Right cardiac atrium (tissue), 5 donors: ENCODE results near the gene IL18. TPM values are rescaled to one million over a fixed set of nuclear protein-coding genes. Genes with fewer than 3 reads are reported as not detected.

Source experiments
- ATAC-seq, 2 donors: fragments of 200-7000 bp; cut with Tn5 transposase; one replicate each; pipeline versions ENCODE4 v1.8.0 to v1.9.1; 2020; ENCODE audit warnings: moderate library complexity in 2 of 2, mild to moderate bottlenecking in 1 of 2
- DNase-seq, 3 donors: peaks; one replicate each; pipeline ENCODE4 v3.0.0-alpha.2; 2020
- H3K27ac ChIP-seq: one replicate; pipeline ENCODE4 v1.5.1; 2013; ENCODE audit warnings: mild to moderate bottlenecking, low read length, control low read depth, moderate library complexity
- H3K27me3 ChIP-seq: one replicate; pipeline ENCODE4 v1.6.1; 2013; ENCODE audit not compliant: control insufficient read depth, insufficient read depth
- H3K4me1 ChIP-seq: one replicate; pipeline ENCODE4 v1.6.1; 2013; ENCODE audit warnings: low read length; ENCODE audit not compliant: control insufficient read depth, insufficient read depth
- H3K4me3 ChIP-seq: one replicate; pipeline ENCODE4 v1.5.1; 2013; ENCODE audit warnings: low read length, control low read depth
- H3K9me3 ChIP-seq: one replicate; pipeline ENCODE4 v1.6.1; 2013; ENCODE audit warnings: low read length; ENCODE audit not compliant: control insufficient read depth
- WGBS: extraction: QIAGEN DNeasy Blood & Tissue Kit; methylation state at CpG from one replicate; pipeline ENCODE4 v1.1.7; 2013; 5-methylcytosine and 5-hydroxymethylcytosine counted together
- intact Hi-C, 4 donors: fragments of 100-400 bp; cut with DNase I; formaldehyde crosslinking; loops; one replicate each; pipeline versions ENCODE4 v1.11.0 to v1.14.0; 2022 to 2023
- polyA plus RNA-seq: library from polyadenylated mRNA; stranded (reverse); fragments of 200-250 nt; gene quantifications from one replicate; pipeline ENCODE4 v1.2.3, GENCODE V29; 2013
- total RNA-seq, 4 donors: library from RNA; stranded (reverse); fragmentation: NEBNext Ultra II Directional; extraction: Animal tissue kit (Norgen Biotek cat#: 25700); gene quantifications; one replicate each; pipeline ENCODE4 v1.2.1, GENCODE V29; 2021
- donor health status: healthy with polysubstance abuse.
- donor health status: DM: no; HTN: yes; CAD: no.
- donor health status: DM: no; HTN: no; CAD: no.
- donor health status: DM: no; HTN: yes; CAD: no; lungs with severe emphysema.
- donor health status: DM: yes; HTN: yes; CAD: no.

The IL18 gene
- total and polyA plus RNA-seq, 5 donors: 2.9 to 4.9 (median 4.2) TPM

DNA sequence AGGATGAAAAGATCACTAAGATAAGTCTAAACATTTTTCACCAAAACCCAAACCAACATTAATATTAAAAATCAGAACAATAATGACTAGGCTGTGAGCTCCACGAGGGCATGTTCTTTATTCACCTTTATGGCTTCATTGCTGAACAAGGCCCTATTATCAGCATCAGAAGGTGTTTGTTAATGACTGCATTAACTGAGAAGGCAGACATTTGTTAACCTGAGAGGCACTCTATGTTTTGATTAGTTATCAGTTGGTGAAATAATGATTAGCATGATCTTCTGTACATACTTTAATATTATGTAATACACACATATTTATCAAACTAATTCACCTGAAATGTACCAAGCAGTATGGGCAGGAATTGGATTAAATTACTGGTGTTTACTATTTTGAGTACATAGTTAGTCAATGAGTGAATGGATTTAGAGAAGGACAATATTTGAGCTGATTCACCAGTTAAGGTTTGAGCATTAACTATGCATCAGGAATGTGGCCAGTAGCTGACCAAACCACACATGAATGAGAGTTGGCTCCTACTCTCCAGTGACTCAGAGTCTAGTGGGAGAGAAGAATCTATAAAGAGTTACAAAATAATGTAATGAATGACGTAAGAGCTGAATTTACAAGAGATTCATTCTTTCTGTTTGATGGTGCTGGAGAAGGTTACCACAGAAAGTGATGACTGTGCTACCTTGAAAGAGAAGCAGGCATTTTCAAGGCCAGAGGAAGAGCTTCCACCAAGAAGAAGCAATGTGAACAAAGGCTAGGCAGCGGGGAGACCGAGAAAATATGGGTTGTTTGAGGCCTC, 6.7 kb downstream of the IL18 start:
- intact Hi-C loops: no loop called here

DNA sequence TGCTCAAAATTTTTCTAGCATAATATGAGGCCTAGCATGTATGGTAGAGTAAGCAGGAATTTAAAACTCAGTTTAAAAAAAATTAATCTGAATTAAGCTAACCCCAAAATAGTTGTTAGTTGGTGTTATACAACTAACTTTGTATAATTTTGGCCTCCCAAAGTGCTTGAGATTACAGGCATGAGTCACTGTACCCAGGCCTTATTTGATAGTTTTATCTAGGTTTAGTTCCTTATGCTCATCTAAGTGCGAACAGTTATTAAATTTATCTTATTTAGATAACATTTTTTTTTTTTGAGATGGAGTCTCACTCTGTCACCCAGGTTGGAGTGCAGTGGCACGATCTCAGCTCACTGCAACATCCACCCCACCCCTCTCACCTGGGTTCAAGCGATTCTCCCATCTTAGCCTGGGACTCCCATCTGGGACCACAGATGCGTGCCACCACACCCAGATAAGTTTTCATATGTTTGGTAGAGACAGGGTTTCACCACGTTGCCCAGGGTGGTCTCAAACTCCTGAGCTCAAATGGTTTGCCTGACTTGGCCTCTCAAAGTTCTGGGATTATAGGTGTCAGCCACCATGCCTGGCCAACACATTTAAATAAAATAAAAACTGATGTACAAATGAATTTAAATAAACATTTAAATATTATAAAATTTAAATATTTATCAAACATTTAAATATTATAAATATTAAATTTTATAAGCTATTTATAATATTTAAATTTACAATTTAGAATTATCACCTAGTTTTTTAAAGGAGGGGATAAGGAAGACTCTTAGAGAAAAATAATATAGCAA, 7.5 kb downstream of the IL18 start:
- intact Hi-C loops: no loop called here
- Histone ChIP-seq H3K4me3 (no peak overlapping the region), H3K4me1 (peaks cover 2% of the 10 kb centered on the region), H3K27ac (no peak overlapping the region), H3K27me3 (no peaks in the 10 kb centered on the region), H3K9me3 (no peaks in the 10 kb centered on the region)
- no peak for DNase-seq
- no peak for ATAC-seq
- 69% methylated on average over 5 of the region's 5 CpGs for WGBS

More for the DNA sequence above, 6.7 kb downstream of the IL18 start:
- H3K27me3 ChIP-seq: no peaks in the 10 kb centered on the region
- H3K4me1 ChIP-seq: peaks cover 2% of the 10 kb centered on the region
- ATAC-seq: peak; percentile 70 to 83
- 80% methylated on average over 4 of the region's 4 CpGs for WGBS
- no peak for DNase-seq
- no peak overlapping the region for H3K27ac ChIP-seq
- no peaks in the 10 kb centered on the region for H3K9me3 ChIP-seq
- H3K4me3 ChIP-seq: no peak overlapping the region

DNA sequence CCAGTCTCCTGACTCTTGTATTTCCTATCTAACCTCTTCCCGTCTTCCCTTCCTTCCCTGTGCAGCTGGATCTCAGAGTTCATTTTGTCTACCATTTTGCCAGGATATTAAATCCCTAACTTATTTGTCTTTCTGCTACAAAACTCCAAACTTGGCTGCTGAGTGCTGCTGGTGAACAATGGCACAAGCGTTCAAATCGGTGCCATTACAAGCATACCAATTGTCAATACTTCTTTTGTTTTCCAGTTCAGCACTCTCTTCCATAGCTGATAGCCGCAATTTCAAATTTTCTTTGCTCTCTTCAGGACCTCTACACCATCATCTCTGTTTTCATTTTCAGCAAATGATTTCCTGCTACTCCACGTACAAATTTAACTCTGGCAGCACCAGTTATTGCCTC, 13.4 kb downstream of the IL18 start:
- no peak for ATAC-seq
- intact Hi-C loops: no loop called here
- Histone ChIP-seq H3K9me3 (no peaks in the 10 kb centered on the region), H3K27ac (no peak overlapping the region), H3K4me3 (no peak overlapping the region), H3K27me3 (no peaks in the 10 kb centered on the region), H3K4me1 (no peaks in the 10 kb centered on the region)
- DNase-seq: no peak
- 72% methylated on average over 5 of the region's 5 CpGs for WGBS

DNA sequence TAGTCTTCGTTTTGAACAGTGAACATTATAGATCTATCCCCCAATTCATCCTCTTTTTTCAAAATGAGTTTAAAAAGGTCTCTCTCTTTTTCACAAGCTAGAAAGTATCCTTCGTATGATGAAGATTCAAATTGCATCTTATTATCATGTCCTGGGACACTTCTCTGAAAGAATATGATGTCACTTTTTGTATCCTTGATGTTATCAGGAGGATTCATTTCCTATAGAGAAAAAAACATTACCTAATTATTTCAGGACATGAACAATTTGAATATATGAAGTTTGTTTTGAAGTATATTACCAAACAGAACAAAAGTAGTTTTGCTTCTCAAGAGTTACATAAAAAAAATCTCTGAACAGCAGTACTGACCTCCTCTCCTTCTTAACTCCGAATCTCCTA, 20.3 kb downstream of the IL18 start:
- H3K9me3 ChIP-seq: no peaks in the 10 kb centered on the region
- intact Hi-C loops: no loop called here
- no peak overlapping the region for H3K4me3 ChIP-seq
- H3K4me1 ChIP-seq: no peaks in the 10 kb centered on the region
- ATAC-seq: no peak
- WGBS: 83% methylated on average over 3 of the region's 3 CpGs
- DNase-seq: no peak
- no peaks in the 10 kb centered on the region for H3K27me3 ChIP-seq
- H3K27ac ChIP-seq: no peak overlapping the region

DNA sequence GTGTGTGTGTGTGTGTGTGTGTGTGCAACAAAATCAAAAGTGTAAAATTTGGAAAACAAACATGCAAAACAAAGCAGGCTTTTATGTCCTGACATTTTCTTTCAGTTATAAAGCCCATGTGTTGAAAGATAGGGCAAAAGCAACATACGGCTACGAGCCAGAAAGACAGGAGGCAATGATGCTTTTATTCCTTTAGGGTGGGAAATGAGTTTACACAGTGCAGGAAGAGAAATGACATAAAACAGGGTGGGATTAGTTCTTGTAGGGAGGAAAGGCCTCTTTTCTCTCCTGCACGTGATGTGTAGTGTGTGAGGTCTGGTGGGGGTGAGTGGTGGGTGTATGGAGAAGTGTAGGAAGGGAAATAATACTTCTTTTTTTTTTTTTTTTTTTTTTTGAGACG, 29.4 kb downstream of the IL18 start:
- intact Hi-C loops: no loop called here
- Histone ChIP-seq H3K27me3 (no peaks in the 10 kb centered on the region), H3K9me3 (no peaks in the 10 kb centered on the region), H3K4me1 (no peaks in the 10 kb centered on the region), H3K4me3 (no peak overlapping the region), H3K27ac (no peak overlapping the region)
- ATAC-seq: no peak
- DNase-seq: no peak
- 86% methylated on average over 3 of the region's 4 CpGs for WGBS

DNA sequence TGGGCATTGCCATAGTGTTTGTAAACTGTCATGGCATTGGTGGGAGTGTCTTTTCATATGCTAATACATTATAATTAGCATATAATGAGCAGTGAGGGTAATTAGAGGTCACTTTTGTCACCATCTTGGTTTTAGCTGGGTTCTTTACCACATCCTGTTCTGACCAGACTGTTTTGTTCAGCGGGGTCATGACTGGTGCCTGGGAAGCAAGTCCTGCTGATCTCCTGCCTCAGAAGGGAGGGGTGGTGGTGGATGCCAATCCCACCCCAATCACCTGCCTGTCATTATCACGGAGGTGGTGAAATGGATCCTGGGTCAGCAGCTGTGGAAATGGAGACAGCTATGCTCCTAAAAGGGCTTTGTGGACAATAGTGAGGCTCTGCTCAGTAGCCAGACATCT, 31.2 kb downstream of the IL18 start:
- ATAC-seq: no peak
- 70% methylated on average over 2 of the region's 2 CpGs for WGBS

DNA sequence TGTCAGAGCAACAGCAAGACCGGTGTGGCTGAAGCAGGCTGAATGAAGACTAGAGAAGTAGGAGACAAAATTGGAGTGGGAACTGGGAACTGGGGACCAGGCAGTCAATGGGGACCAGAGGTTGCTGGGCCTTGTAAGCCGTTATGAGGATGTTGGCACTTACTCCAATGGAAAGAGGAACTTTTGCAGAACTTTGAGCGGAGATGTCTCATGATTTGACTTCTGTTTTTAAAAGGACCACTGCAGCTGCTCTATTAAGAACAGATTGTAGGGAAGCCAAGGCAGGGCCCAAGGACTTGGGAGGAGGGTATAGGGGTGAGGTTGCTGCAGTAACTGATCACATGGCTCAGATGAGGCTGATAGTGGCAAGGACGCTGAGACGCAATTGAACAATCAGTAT, 34.2 kb downstream of the IL18 start:
- no peaks in the 10 kb centered on the region for H3K27me3 ChIP-seq
- H3K4me1 ChIP-seq: no peaks in the 10 kb centered on the region
- no peak overlapping the region for H3K27ac ChIP-seq
- H3K4me3 ChIP-seq: no peak overlapping the region
- intact Hi-C loops: no loop called here
- H3K9me3 ChIP-seq: no peaks in the 10 kb centered on the region
- ATAC-seq: peak; percentile 41 to 61
- 85% methylated on average over 5 of the region's 5 CpGs for WGBS
- DNase-seq: no peak

More for the DNA sequence above, 31.2 kb downstream of the IL18 start:
- intact Hi-C loops: no loop called here
- Histone ChIP-seq H3K4me3 (no peak overlapping the region), H3K27me3 (no peaks in the 10 kb centered on the region), H3K9me3 (no peaks in the 10 kb centered on the region), H3K4me1 (no peaks in the 10 kb centered on the region), H3K27ac (no peak overlapping the region)
- no peak for DNase-seq

DNA sequence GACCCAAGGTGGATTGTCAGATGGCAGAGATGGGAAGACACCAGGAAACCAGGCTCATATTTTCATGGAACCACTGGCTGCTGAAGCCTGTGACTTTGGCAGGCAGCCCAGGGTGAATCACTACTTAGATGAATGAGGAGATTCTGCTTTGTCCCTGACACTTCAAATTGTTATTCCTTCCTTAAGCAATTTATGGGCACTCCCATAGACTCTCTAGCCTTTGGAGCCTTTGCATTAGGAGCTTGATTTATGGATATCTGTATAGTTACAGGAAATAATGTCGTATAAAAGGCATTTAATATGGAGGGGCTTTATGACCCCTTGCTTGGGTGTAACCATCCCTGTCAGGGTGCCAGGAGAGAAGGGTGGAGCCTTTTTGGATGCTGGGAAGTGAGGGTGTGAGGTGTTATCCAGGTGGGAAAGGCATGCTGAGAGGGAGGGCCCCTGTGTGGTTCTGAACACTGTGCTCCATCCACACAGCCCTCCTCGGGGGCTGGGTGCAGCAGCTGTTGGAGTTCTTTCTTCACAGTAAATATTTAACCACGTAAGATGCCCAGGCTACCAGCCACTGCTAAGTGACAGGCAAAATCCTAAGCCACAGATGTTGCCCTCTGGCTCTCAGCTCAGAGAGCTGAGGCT, 35.3 kb downstream of the IL18 start:
- DNase-seq (peak in 2 of 3 donors; percentile 35 to 56), ATAC-seq (peak in 1 of 2 donors; percentile 44)
- H3K4me3 ChIP-seq: no peak overlapping the region
- H3K27ac ChIP-seq: no peak overlapping the region
- H3K9me3 ChIP-seq: no peaks in the 10 kb centered on the region
- intact Hi-C loops: no loop called here
- 62% methylated on average over 3 of the region's 3 CpGs for WGBS
- H3K4me1 ChIP-seq: no peaks in the 10 kb centered on the region
- no peaks in the 10 kb centered on the region for H3K27me3 ChIP-seq

DNA sequence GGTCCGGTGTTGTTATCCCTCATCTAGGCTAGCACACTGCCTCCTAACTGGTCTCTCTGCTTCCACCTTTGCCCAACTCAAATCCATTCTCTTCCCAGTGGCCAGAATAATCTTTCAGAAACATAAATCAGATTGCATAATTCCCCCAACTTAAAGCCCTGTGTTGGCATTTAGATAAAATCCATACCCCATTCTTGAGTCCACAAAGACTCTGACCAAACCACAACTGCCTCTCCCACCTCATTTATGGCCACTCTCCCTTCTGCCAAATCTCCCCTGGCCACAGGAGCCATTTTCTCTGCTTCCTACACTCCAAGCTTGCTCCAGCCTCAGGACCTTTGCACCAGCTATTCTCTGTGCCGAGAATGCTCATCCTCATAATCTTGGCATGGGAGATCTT, 36.8 kb downstream of the IL18 start:
- no peak overlapping the region for H3K27ac ChIP-seq
- no peaks in the 10 kb centered on the region for H3K27me3 ChIP-seq
- ATAC-seq: no peak
- no peak overlapping the region for H3K4me3 ChIP-seq
- no peaks in the 10 kb centered on the region for H3K9me3 ChIP-seq
- WGBS: 97% methylated on average over 2 of the region's 2 CpGs
- intact Hi-C loops: no loop called here
- DNase-seq: no peak
- no peaks in the 10 kb centered on the region for H3K4me1 ChIP-seq

DNA sequence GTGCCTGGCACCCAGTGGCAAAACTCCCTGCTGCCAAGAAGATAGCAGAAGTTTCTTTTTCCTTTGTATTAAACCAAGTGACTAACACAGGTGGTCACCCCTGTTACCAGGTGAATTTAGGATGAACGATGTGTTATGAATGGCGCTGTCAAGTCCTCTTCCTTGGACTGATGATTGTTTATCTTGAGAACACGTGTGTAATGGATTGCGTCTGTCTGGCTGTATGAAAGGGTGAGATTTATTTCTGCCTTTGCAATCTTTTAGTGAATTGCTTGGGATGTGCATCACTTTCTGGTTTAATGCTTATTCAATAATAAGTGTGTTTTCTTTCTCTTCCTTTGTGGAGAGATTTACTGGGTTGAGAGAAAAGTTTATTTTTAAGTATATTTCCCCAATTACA, 40.8 kb downstream of the IL18 start:
- Histone ChIP-seq H3K27me3 (no peaks in the 10 kb centered on the region), H3K4me3 (no peak overlapping the region), H3K4me1 (no peaks in the 10 kb centered on the region), H3K27ac (no peak overlapping the region), H3K9me3 (no peaks in the 10 kb centered on the region)
- DNase-seq (no peak), ATAC-seq (no peak)
- WGBS: 69% methylated on average over 4 of the region's 4 CpGs
- intact Hi-C loops: no loop called here

DNA sequence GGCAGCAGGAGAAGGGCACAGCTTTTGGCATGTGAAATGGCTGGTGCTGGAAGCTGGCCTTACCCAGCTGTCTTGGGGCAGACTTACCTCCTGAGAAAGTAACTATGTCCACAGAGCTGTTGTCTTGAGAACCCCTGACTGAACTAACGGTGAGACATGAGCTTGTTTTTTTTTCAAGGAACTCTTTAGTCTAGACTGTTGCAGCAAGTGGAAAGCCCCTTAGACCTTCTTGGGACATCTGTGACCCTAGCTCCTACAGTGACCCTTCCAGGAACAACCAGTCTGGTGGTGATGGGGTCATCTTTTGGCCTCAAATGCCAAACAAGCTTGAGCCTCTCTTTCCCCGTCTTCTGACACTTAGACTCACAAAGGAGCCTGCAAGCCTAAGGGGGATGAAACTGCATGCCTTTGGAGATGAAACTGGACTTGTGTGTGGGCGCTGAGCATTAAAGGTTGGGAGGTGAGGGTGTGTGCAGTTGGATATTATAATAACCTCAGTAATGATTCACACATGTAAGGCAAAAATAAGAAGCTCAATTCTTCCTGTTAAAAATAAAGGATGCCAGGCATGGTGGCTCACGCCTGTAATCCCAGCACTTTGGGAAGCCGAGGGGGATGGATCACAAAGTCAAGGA, 41.8 kb downstream of the IL18 start:
- intact Hi-C loops: no loop called here
- DNase-seq: no peak

More for the DNA sequence above, 41.8 kb downstream of the IL18 start:
- Histone ChIP-seq H3K27me3 (no peaks in the 10 kb centered on the region), H3K4me3 (no peak overlapping the region), H3K27ac (no peak overlapping the region), H3K4me1 (no peaks in the 10 kb centered on the region), H3K9me3 (no peaks in the 10 kb centered on the region)
- WGBS: 93% methylated on average over 5 of the region's 5 CpGs
- no peak for ATAC-seq
